Fibroblast of the aortic adventitia (primary cell): Measurements from ENCODE around the gene RAPGEF3. TPM values are rescaled to one million over a fixed set of nuclear protein-coding genes. Genes with fewer than 3 reads are reported as not detected.

Experiments used
- DNase-seq: peaks from one replicate; pipeline ENCODE4 v3.0.0-alpha.2; 2010; ENCODE audit warnings: low read depth
- H3K4me3 ChIP-seq: 2 replicates; pipeline ENCODE4 v1.5.1; 2011; ENCODE audit warnings: low read depth, mild to moderate bottlenecking, control low read depth, low read length, moderate library complexity
- total RNA-seq: library from RNA; depleted of rRNA; stranded (reverse); fragments of >200 nt; gene quantifications from 2 replicates; pipeline ENCODE4 v1.2.3, GENCODE V29; 2012; ENCODE audit warnings: low replicate concordance
- TF ChIP-seq, protein P1 (sequence below): IDR thresholded peaks from 2 replicates; pipeline ENCODE4 v1.5.1; 2011; ENCODE audit warnings: mild to moderate bottlenecking, low read length, control low read depth, inconsistent platforms; ENCODE audit not compliant: insufficient read depth

The RAPGEF3 gene
- total RNA-seq, 1 donor: 5.2 TPM

- H3K4me3 ChIP-seq: no peak overlapping the region
- TF ChIP-seq, protein P1, sequence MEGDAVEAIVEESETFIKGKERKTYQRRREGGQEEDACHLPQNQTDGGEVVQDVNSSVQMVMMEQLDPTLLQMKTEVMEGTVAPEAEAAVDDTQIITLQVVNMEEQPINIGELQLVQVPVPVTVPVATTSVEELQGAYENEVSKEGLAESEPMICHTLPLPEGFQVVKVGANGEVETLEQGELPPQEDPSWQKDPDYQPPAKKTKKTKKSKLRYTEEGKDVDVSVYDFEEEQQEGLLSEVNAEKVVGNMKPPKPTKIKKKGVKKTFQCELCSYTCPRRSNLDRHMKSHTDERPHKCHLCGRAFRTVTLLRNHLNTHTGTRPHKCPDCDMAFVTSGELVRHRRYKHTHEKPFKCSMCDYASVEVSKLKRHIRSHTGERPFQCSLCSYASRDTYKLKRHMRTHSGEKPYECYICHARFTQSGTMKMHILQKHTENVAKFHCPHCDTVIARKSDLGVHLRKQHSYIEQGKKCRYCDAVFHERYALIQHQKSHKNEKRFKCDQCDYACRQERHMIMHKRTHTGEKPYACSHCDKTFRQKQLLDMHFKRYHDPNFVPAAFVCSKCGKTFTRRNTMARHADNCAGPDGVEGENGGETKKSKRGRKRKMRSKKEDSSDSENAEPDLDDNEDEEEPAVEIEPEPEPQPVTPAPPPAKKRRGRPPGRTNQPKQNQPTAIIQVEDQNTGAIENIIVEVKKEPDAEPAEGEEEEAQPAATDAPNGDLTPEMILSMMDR: no peak
- no peak for DNase-seq
Observed at GRCh38 chr12:47752121-47752520, 6.6 kb downstream of the RAPGEF3 start.

GRCh38 chr12:47751561-47751960, 7.1 kb downstream of the RAPGEF3 start:
- DNase-seq: no peak
- H3K4me3 ChIP-seq: no peak overlapping the region
- TF ChIP-seq, protein P1: no peak

- DNase-seq: no peak
- no peak overlapping the region for H3K4me3 ChIP-seq
- TF ChIP-seq, protein P1: no peak
Observed at GRCh38 chr12:47750916-47751470, 7.7 kb downstream of the RAPGEF3 start.

DNA sequence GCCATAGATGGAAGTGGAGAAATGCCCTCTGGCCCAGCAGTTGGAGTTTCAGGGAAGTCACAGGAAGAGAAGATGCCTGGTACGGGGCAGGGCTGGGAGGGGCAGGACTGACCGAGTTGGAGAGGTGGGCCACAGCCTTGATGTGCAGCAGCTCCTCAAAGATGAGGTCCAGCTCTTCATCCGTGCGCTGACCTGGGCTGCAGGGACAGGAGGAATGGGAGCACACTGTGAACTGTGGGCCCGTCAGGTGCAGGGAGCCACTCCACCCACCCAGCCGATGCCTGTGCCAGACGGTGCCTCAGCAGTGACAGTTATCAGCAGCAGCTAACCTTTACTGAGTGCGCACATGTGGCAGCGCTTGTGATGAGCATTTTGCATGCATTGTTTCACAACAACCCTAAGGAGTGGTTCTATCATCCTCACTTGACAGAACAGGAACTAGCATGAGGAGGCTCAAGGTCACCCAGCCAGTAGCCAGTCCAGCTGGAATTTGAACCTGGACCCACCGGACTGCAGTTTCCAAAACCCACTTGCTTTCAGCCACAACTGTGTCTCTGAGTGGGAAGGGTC, 8.4 kb downstream of the RAPGEF3 start:
- DNase-seq: no peak

DNA sequence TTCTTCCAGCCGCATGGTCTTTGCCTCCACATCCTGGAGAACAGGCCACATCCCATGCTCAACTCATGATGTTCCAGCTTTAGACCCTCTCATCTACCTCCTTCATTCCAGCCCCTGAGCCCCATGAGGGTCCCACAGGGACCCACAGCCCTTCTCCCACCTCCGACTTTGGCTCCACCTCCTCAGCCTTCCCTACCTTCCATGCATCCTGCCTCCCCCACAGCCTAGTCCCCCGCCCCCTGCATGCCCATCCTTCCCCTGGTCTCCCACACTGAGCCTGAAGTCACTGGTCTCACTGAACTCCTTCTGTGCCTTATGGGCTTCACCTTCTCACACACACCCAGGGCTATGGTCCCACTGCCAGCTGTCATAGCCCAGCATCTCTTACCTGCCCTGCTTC, 9.8 kb downstream of the RAPGEF3 start:
- no peak for DNase-seq
- TF ChIP-seq, protein P1: no peak
- H3K4me3 ChIP-seq: no peak overlapping the region

More for the DNA sequence above, 8.4 kb downstream of the RAPGEF3 start:
- no peak overlapping the region for H3K4me3 ChIP-seq
- TF ChIP-seq, protein P1: no peak

GRCh38 chr12:47748507-47748828, 10.2 kb downstream of the RAPGEF3 start:
- no peak for DNase-seq
- TF ChIP-seq, protein P1: no peak
- no peak overlapping the region for H3K4me3 ChIP-seq
